HepG2 (cell line): ENCODE data around the gene ZBTB20. TPM values are rescaled to one million over a fixed set of nuclear protein-coding genes. Genes with fewer than 3 reads are reported as not detected.

Experiments used
- ATAC-seq: fragments of 200-7000 bp; cut with Tn5 transposase; 3 replicates; pipeline ENCODE4 v1.9.1; 2020; ENCODE audit warnings: mild to moderate bottlenecking, moderate library complexity
- BruUV-seq: library from RNA; stranded (reverse); fragments of 400-500 nt; replicated peaks from 2 replicates; lab custom pipeline; 2021; lab: Mats Ljungman, UMichigan
- CTCF ChIA-PET: fragments of 300-600 bp; formaldehyde crosslinking; extraction: SDS; loops from one replicate; lab custom pipeline; 2021; ENCODE audit warnings: low total read pairs, inconsistent platforms, low intra/inter-chr PET ratio; lab: Yijun Ruan, JAX
- POLR2A ChIA-PET: fragments of 350-600 bp; sonication (Branson Sonifier 250); formaldehyde crosslinking; loops from one replicate; lab custom pipeline; 2020; ENCODE audit warnings: antibody characterized with exemption, inconsistent platforms; lab: Yijun Ruan, JAX
- DNase-seq: peaks from one replicate; pipeline ENCODE4 v3.0.0-alpha.2; 2015; ENCODE audit warnings: low spot score
- FAIRE-seq: peaks from 3 replicates; lab custom pipeline; 2011; peaks lifted over from hg19 to GRCh38; lab: Jason Lieb, UNC
- H2AFZ ChIP-seq: one replicate; pipeline ENCODE4 v1.6.1; 2011; ENCODE audit warnings: low read length, inconsistent platforms
- H3K27ac ChIP-seq: fragments of 300-600 bp; 3 replicates; pipeline ENCODE4 v1.8.0; 2011; ENCODE audit warnings: mixed run types, mild to moderate bottlenecking, mixed read lengths, low read length, inconsistent platforms; ENCODE audit not compliant: insufficient read depth; ENCODE audit errors: extremely low read length
- H3K27me3 ChIP-seq, 2 experiments: fragments of 200-600 bp in 1 of 2; 2 replicates in 1 of 2; 3 replicates in 1 of 2; pipeline versions ENCODE4 v1.6.0 to v1.8.0; 2011; ENCODE audit warnings: low read length in 2 of 2, mild to moderate bottlenecking in 2 of 2, moderate library complexity in 2 of 2, inconsistent platforms in 1 of 2; ENCODE audit not compliant: insufficient read depth in 2 of 2, control insufficient read depth in 1 of 2
- H3K36me3 ChIP-seq, 2 experiments: fragments of 200-600 bp in 1 of 2; replicated peaks in 1 of 2; 2 replicates in 1 of 2; 3 replicates in 1 of 2; pipeline versions ENCODE4 v1.5.1 to v1.8.0; 2011; ENCODE audit warnings: low read length in 2 of 2, inconsistent platforms in 1 of 2; ENCODE audit not compliant: insufficient read depth in 2 of 2, control insufficient read depth in 1 of 2
- H3K4me1 ChIP-seq: 2 replicates; pipeline ENCODE4 v1.5.1; 2012; ENCODE audit warnings: low read length, inconsistent platforms; ENCODE audit not compliant: insufficient read depth
- H3K4me2 ChIP-seq: 2 replicates; pipeline ENCODE4 v1.6.0; 2011; ENCODE audit warnings: low read depth, low read length, inconsistent platforms
- H3K4me3 ChIP-seq, 3 experiments: fragments of 200-600 bp in 1 of 3; sonication (generic), shearing (Covaris generic) in 1 of 3; replicated peaks in 1 of 3; 2 replicates each; pipeline ENCODE4 v1.5.1; 2011 to 2016; ENCODE audit warnings: low read length in 3 of 3, inconsistent platforms in 2 of 3, low read depth in 2 of 3, mild to moderate bottlenecking in 2 of 3, control low read depth in 1 of 3, mixed read lengths in 1 of 3; ENCODE audit not compliant: insufficient read depth in 1 of 3
- H3K79me2 ChIP-seq: one replicate; pipeline ENCODE4 v1.6.1; 2011; ENCODE audit warnings: low read length, inconsistent platforms; ENCODE audit not compliant: insufficient read depth
- H3K9ac ChIP-seq: 2 replicates; pipeline ENCODE4 v1.6.0; 2011; ENCODE audit warnings: mild to moderate bottlenecking, low read depth, low read length, inconsistent platforms; ENCODE audit not compliant: insufficient read depth
- H3K9me3 ChIP-seq: 2 replicates; pipeline ENCODE4 v1.5.1; 2012; ENCODE audit warnings: mild to moderate bottlenecking, low read length
- H4K20me1 ChIP-seq: 2 replicates; pipeline ENCODE4 v1.6.0; 2011; ENCODE audit warnings: inconsistent platforms, mild to moderate bottlenecking, low read length, moderate library complexity; ENCODE audit not compliant: insufficient read depth
- ERF ChIP-seq: IDR thresholded peaks from 2 replicates; pipeline ENCODE4 v1.6.1; 2018; ENCODE audit warnings: missing biosample characterization, missing genetic modification reagents
- JARID2 ChIP-seq: sonication (generic); formaldehyde crosslinking; IDR thresholded peaks from 2 replicates; pipeline ENCODE4 v1.8.1; 2023; ENCODE audit warnings: missing genetic modification reagents, inconsistent platforms; ENCODE audit not compliant: insufficient replicate concordance
- JUND ChIP-seq: sonication (generic); formaldehyde crosslinking; IDR thresholded peaks from 2 replicates; pipeline ENCODE4 v1.8.0; 2022; ENCODE audit warnings: mild to moderate bottlenecking, missing genetic modification reagents
- NPAS2 ChIP-seq: sonication (generic); formaldehyde crosslinking; IDR thresholded peaks from 2 replicates; pipeline ENCODE4 v1.8.0; 2022; ENCODE audit warnings: mild to moderate bottlenecking, missing genetic modification reagents, borderline replicate concordance
- SMAD9 ChIP-seq: sonication (generic); formaldehyde crosslinking; IDR thresholded peaks from 2 replicates; pipeline ENCODE4 v1.5.1; 2020; ENCODE audit warnings: mild to moderate bottlenecking, missing genetic modification reagents
- ZNF17 ChIP-seq: sonication (generic); formaldehyde crosslinking; IDR thresholded peaks from 2 replicates; pipeline ENCODE4 v1.5.0; 2020; ENCODE audit warnings: mild to moderate bottlenecking, missing genetic modification reagents
- ZNF660 ChIP-seq: sonication (generic); formaldehyde crosslinking; IDR thresholded peaks from 2 replicates; pipeline ENCODE4 v1.5.1; 2020; ENCODE audit warnings: mild to moderate bottlenecking, low read depth, missing genetic modification reagents, borderline replicate concordance
- WGBS: methylation state at CpG from one replicate; pipeline ENCODE4 v1.1.6; 2017; ENCODE audit warnings: low lambda C conversion rate; 5-methylcytosine and 5-hydroxymethylcytosine counted together
- in situ Hi-C: cut with HindIII; loops from 2 replicates; pipeline ENCODE4 v1.10.0; 2017; ENCODE audit warnings: low pct_unique_long_range_greater_than_20kb; ENCODE audit not compliant: extremely low pct_ligation_motif_present
- intact Hi-C: fragments of 100-400 bp; cut with micrococcal nuclease; formaldehyde crosslinking; loops from one replicate; pipeline ENCODE4 v1.10.0; 2022; ENCODE audit not compliant: unreplicated experiment
- polyA plus RNA-seq, 8 experiments: library from polyadenylated mRNA; depleted of rRNA in 3 of 8; stranded (reverse) in 7 of 8; unstranded in 1 of 8; fragments of >200 nt; fragmentation: Illumina TruSeq in 4 of 8; extraction: Trizol in 4 of 8; gene quantifications; 2 replicates each; pipeline versions ENCODE4 v1.2.1 to v1.2.3, GENCODE V29; 2011 to 2016; ENCODE audit warnings: low read depth in 4 of 8, missing spikeins in 1 of 8, mixed read lengths in 1 of 8; ENCODE audit not compliant: insufficient read depth in 1 of 8
- total RNA-seq, 5 experiments: library from RNA; depleted of rRNA; stranded (reverse); fragments of >200 nt; fragmentation: Illumina TruSeq; extraction: Trizol; gene quantifications; 2 replicates each; pipeline ENCODE4 v1.2.3, GENCODE V29; 2016; ENCODE audit warnings: low read depth in 1 of 5
- TF ChIP-seq, protein P1 (sequence below): sonication (generic); formaldehyde crosslinking; IDR thresholded peaks from 2 replicates; pipeline ENCODE4 v1.8.1; 2023; ENCODE audit warnings: mild to moderate bottlenecking, missing genetic modification reagents
- TF ChIP-seq, protein P2 (sequence below): sonication (generic); formaldehyde crosslinking; IDR thresholded peaks from 2 replicates; pipeline ENCODE4 v1.5.0; 2020; ENCODE audit warnings: mild to moderate bottlenecking, missing genetic modification reagents, borderline replicate concordance
- TF ChIP-seq, protein P3 (sequence below): sonication (generic); formaldehyde crosslinking; IDR thresholded peaks from 2 replicates; pipeline ENCODE4 v1.4.0; 2020; ENCODE audit warnings: missing genetic modification reagents; ENCODE audit errors: not compliant biosample characterization

Gene ZBTB20
- total and polyA plus RNA-seq, 2 of the 13 experiments (the other 11 are each of a cell fraction or from before 2014, with no cell fraction given): 1.9 to 8.8 TPM

DNA sequence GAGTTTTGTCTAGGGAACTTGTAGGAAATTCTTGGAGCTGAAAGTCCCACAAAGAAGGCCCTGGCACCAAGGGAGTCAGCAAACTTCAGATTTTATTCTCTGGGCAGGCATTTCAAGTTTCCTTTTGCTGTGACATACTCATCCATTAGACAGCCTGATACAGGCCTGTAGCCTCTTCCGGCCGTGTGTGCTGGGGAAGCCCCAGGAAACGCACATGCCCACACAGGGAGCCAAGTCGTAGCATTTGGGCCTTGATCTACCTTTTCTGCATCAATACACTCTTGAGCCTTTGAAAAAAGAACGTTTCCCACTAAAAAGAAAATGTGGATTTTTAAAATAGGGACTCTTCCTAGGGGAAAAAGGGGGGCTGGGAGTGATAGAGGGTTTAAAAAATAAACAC is 838.3 kb downstream of the ZBTB20 start:
- BruUV-seq: no TSS peak
- TF ChIP-seq ZNF660 (CRISPR knock-in tag): no peak
- TF ChIP-seq JUND (CRISPR knock-in tag): no peak
- no peak for TF ChIP-seq ERF (CRISPR knock-in tag)
- TF ChIP-seq, protein P1, sequence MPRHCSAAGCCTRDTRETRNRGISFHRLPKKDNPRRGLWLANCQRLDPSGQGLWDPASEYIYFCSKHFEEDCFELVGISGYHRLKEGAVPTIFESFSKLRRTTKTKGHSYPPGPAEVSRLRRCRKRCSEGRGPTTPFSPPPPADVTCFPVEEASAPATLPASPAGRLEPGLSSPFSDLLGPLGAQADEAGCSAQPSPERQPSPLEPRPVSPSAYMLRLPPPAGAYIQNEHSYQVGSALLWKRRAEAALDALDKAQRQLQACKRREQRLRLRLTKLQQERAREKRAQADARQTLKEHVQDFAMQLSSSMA: no peak
- no peak for TF ChIP-seq SMAD9 (CRISPR knock-in tag)
- TF ChIP-seq NPAS2 (CRISPR knock-in tag): no peak
- TF ChIP-seq, protein P2, sequence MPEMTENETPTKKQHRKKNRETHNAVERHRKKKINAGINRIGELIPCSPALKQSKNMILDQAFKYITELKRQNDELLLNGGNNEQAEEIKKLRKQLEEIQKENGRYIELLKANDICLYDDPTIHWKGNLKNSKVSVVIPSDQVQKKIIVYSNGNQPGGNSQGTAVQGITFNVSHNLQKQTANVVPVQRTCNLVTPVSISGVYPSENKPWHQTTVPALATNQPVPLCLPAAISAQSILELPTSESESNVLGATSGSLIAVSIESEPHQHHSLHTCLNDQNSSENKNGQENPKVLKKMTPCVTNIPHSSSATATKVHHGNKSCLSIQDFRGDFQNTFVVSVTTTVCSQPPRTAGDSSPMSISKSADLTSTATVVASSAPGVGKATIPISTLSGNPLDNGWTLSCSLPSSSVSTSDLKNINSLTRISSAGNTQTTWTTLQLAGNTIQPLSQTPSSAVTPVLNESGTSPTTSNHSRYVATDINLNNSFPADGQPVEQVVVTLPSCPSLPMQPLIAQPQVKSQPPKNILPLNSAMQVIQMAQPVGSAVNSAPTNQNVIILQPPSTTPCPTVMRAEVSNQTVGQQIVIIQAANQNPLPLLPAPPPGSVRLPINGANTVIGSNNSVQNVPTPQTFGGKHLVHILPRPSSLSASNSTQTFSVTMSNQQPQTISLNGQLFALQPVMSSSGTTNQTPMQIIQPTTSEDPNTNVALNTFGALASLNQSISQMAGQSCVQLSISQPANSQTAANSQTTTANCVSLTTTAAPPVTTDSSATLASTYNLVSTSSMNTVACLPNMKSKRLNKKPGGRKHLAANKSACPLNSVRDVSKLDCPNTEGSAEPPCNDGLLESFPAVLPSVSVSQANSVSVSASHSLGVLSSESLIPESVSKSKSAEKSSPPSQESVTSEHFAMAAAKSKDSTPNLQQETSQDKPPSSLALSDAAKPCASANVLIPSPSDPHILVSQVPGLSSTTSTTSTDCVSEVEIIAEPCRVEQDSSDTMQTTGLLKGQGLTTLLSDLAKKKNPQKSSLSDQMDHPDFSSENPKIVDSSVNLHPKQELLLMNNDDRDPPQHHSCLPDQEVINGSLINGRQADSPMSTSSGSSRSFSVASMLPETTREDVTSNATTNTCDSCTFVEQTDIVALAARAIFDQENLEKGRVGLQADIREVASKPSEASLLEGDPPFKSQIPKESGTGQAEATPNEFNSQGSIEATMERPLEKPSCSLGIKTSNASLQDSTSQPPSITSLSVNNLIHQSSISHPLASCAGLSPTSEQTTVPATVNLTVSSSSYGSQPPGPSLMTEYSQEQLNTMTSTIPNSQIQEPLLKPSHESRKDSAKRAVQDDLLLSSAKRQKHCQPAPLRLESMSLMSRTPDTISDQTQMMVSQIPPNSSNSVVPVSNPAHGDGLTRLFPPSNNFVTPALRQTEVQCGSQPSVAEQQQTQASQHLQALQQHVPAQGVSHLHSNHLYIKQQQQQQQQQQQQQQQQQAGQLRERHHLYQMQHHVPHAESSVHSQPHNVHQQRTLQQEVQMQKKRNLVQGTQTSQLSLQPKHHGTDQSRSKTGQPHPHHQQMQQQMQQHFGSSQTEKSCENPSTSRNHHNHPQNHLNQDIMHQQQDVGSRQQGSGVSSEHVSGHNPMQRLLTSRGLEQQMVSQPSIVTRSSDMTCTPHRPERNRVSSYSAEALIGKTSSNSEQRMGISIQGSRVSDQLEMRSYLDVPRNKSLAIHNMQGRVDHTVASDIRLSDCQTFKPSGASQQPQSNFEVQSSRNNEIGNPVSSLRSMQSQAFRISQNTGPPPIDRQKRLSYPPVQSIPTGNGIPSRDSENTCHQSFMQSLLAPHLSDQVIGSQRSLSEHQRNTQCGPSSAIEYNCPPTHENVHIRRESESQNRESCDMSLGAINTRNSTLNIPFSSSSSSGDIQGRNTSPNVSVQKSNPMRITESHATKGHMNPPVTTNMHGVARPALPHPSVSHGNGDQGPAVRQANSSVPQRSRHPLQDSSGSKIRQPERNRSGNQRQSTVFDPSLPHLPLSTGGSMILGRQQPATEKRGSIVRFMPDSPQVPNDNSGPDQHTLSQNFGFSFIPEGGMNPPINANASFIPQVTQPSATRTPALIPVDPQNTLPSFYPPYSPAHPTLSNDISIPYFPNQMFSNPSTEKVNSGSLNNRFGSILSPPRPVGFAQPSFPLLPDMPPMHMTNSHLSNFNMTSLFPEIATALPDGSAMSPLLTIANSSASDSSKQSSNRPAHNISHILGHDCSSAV (CRISPR knock-in tag): no peak
- no peak for TF ChIP-seq ZNF17 (CRISPR knock-in tag)
- TF ChIP-seq, protein P3, sequence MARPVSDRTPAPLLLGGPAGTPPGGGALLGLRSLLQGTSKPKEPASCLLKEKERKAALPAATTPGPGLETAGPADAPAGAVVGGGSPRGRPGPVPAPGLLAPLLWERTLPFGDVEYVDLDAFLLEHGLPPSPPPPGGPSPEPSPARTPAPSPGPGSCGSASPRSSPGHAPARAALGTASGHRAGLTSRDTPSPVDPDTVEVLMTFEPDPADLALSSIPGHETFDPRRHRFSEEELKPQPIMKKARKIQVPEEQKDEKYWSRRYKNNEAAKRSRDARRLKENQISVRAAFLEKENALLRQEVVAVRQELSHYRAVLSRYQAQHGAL: no peak
- no peak for TF ChIP-seq JARID2 (CRISPR knock-in tag)
- Histone ChIP-seq H2AFZ (no peak overlapping the region), H3K27me3 (no peaks in the 10 kb centered on the region), H3K4me1 (no peaks in the 10 kb centered on the region), H3K4me3 (no peak overlapping the region), H3K9me3 (no peaks in the 10 kb centered on the region), H3K79me2 (no peaks in the 10 kb centered on the region), H3K36me3 (no peaks in the 10 kb centered on the region), H3K27ac (no peak overlapping the region), H3K9ac (no peak overlapping the region), H3K4me2 (no peak overlapping the region), H4K20me1 (no peaks in the 10 kb centered on the region)
- intact Hi-C loops: no loop called here
- no peak for FAIRE-seq
- 51% methylated on average over 5 of the region's 5 CpGs for WGBS
- POLR2A ChIA-PET: no interaction called here
- no peak for ATAC-seq
- CTCF ChIA-PET: no interaction called here
- no peak for DNase-seq
- in situ Hi-C loops: no loop called here
